Activated CD4-positive, CD25-positive, alpha-beta regulatory T cell treated with anti-CD3 and anti-CD28 coated beads, Interleukin-2, amount 50 U/mL, for 24 hours (primary cell): ENCODE data around the gene LRRC75B.
"Not testable (repeated sequence)": the region's sequence is repeated elsewhere in the genome, so short reads cannot be mapped to it uniquely, and the experiment has no call there.

Experiments used
- ATAC-seq, 2 donors: fragments of 150-1000 bp; cut with Tn5 transposase; one replicate each; pipeline ENCODE4 v1.10.0; 2021; ENCODE audit warnings: mild to moderate bottlenecking in 1 of 2, moderate library complexity in 1 of 2

The LRRC75B gene, protein sequence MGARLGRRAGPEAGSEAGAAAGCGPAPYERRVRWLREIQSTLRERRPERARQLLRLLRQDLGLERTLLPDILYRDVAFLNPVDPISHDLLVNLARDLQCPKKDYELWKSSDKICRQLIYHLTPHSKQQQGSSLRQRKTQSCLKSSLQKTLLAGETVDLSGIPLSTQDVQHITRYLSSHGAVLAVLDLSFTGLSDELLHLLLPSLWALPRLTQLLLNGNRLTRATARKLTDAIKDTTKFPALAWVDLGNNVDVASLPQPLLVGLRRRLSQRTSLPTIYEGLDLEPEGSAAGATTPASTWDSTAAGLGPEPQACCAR

DNA sequence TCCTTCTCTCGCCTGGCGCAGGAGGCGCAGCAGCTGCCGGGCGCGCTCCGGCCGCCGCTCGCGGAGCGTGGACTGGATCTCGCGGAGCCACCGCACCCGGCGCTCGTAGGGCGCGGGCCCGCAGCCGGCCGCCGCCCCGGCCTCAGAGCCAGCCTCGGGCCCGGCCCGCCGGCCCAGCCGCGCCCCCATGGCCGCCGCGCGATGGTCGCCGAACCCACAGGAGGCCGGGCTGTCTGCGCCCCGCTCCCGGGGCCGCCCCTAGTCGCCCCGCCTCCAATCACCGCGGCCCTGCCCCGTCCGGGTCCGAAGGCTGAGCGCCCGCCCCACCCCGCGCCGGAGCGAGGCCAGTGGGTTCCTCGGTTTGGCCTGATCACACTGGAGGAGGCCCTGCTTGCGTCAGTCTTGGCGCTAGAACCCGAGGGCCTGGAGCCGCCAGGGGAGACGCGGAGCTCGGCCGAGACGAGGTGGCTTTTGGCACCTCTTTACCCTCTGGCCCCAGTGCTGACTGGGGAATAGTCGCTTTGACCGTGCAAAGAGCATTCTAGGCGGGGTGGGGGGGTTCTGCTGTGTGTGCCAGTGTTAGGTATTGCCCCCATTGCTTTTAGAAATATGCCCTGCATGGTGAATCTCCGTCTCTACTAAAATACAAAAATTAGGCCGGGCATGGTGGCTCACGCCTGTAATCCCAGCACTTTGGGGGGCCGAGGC lies at the start of gene LRRC75B:
Gene LRRC75B (minus strand): TSS at position 223 of the 708 bp plus-strand sequence. CDS start 34 bp downstream, at position 189.
- ATAC-seq = peak; percentile 51 to 53

DNA sequence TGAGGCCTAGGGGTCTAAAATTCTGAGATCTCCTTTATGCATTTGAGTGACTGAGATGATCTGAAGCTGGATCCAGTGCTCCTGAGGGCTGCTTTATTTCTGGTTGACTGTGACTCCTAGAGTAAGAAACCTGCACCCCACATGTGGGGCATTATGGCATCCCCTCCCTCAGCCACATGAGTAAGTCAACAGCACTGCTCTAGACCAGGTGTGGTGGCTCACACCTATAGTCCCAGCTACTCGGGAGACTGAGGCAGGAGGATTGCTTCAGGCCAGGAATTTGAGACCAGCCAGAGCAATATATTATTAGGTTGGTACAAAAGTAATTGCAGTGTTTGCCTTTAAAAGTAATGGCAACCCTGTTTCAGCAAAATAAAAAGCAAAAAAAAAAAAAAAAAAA lies 49.4 kb upstream of the LRRC75B start:
- not testable (repeated sequence) for ATAC-seq

DNA sequence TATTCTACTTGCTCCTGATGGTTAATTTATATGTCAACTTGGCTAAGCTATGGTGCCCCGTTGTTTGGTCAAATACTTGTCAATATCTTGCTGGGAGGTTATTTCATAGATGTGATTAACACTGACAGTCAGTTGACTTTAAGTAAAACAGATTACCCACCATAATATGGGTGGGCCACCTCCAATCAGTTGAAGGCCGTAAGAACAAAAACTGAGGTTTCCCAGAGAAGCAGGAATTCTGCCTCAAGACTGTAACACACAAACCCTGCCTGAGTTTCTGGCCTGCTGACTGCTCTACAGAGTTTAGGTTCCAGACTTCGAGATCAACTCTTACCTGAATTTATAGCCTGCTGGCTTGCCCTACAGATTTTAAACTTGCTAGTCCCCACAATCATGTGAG lies 43.6 kb upstream of the LRRC75B start:
- ATAC-seq = not testable (repeated sequence)

DNA sequence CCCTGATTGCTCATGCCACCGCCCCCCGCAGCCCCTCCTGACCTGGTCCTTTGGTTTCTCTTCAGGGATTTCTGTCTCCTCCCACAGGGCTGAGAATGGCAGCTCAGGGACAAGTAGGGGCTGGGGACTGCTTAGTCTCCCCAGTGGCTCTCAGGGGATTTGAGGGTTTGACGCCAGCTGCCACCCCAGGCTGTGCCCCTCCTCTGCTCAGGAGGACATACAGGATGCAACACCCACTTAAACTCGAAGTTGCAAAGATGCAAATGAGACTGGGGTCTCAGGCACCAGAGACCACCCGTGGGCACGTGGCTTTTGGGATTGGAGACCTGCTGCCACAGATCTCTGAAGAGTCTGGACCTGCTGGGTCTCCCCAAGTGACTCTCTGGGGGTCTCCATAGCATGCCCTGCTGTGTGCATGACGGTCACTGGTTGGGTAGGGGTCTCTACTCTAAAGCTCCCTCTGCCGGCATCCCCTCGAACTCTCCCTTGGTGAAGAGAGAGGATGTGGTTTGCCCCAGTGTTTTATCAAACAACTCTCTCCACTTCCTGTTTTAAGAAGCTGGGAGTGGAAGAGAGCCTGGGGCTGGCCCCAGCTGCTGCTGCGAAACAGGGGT lies 42.0 kb upstream of the LRRC75B start:
- ATAC-seq = not testable (repeated sequence)

DNA sequence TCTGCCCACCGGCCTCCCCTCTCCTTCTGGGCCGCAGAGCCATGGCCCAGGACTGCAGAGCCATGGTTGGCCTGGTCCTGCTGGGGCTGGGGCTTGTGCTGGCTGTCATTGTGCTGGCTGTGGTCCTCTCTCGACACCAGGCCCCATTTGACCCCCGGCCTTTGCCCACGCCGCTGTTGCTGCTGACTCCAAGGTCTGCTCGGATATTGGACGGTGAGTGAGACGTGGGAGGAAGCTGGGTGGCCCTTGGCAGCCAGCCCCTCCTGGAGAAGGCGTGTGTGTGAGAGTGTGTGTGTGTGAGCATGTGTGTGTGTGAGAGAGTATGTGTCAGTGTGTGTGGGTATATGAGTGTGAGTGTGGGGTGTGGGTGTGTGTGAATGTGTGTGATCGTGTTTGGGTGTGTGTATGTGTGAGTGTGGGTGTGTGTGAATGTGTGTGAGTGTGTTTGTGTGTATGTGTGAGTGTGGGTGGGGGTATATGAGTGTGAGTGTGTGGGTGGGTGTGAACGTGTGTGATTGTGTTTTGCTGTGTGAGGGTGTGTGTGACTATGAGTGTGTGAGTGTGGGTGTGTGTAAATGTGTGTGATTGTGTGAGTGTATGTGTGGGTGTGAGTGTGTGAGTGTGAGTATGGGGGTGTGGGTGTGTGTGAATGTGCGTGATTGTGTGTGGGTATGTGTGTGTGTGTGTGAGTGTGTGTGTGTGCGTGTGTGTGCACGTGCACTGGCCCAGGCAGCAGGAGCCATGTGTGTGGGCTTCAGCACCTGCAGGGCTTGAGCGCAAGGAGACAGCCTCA lies 40.6 kb upstream of the LRRC75B start:
- not testable (repeated sequence) for ATAC-seq

DNA sequence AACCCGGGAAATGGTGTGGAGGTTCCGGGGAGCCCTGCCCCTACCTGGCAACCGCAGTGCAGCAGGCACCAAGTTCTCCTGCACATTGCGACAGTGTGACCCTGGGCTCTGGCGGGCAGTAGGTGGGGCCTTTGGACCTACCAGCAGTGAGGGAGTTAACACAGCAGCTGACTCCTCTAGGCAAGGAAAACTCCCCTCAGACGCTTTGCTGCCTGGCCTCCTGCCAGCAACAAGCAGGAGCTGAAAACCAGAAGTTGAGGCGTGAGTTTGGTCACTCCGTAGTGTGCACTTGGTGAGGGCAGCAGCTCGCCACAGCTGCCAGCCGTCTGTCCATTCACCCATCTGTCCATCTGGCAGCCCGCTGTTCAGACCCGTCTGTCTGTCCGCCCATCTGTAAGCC lies 39.8 kb upstream of the LRRC75B start:
- ATAC-seq = not testable (repeated sequence)

DNA sequence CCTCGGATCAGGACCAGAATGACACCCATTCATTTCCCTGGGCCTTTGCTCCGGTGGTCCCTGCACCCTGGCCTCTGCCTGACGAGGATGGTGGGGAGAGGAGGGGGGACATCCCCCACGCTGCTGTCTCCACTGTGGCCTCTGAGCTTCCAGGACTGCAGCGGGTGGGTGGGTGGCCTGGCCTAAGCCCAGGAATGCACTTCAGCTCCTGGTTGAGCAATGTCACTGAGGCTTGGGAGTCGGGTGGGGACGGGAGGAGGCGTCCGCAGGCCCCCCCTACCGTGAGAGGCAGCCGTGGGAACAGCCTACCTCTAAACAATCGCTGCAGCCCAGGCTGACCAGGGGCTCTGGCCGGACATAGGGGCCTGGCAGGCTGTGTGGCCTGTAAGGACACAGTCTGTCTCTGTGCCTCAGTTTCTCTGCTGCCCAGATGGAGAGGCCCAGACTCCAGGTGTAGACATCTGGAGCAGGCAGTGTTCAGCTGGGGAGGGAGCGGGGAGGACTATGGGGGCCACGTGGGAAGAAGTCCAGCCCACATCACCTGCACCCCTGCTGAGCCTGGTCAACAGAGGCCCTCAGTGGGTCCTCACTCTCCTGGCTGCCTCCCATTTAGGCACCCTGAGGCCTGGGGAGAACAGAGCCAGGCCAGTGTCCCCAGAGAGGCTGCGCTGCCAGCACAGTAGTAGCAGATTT lies 38.7 kb upstream of the LRRC75B start:
- not testable (repeated sequence) for ATAC-seq

DNA sequence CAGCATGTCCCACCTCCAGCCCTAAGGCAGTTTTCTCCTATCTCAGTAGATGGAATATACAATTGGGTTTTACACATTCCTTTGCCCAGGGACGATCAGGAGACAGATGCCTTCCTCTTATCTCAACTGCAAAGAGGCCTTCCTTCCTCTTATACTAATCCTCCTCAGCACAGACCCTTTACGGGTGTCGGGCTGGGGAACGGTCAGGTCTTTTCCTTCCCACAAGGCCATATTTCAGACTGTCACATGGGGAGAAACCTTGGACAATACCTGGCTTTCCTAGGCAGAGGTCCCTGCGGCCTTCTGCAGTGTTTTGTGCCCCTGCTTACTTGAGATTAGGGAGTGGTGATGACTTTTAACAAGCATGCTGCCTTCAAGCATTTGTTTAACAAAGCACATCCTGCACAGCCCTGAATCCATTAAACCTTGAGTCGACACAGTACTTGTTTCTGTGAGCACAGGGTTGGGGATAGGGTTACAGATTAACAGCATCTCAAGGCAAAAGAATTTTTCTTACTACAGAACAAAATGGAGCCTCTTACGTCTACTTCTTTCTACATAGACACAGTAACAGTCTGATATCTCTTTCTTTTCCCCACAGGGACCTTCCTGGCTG lies 38.0 kb upstream of the LRRC75B start:
- not testable (repeated sequence) for ATAC-seq

DNA sequence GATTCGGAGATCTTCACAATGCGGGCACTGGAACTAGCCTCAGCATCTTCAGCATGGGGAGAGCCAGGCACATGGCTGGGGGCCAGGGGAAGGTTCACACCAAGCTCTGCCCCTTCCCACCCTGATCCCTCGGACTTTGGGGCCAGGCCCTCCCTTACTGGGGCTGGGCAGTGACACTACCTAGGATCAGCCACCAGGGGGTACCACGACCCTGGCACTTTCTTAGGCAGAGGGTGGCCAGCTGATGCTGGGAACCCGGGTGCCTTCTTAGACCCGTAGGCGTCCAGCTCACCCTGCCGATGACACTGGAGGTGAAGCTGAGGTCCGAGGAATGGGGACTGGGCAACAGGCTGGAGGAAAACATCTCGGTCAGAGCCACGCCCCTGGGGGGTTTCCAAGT lies 36.2 kb upstream of the LRRC75B start:
- not testable (repeated sequence) for ATAC-seq

DNA sequence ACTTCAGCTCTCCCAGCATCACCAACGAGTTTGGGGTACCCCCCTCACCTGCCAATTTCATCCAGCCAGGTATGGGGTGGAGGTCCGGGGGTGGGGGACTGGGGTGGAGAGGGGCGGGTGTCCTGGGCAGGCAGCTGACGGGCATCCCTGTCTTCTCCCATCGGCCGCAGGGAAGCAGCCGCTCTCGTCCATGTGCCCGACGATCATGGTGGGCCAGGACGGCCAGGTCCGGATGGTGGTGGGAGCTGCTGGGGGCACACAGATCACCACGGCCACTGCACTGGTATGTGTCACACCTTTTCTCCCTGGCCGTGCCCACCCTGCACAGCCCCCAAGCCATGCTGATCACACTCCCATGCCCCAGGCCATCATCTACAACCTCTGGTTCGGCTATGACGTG lies 35.0 kb upstream of the LRRC75B start:
- not testable (repeated sequence) for ATAC-seq

DNA sequence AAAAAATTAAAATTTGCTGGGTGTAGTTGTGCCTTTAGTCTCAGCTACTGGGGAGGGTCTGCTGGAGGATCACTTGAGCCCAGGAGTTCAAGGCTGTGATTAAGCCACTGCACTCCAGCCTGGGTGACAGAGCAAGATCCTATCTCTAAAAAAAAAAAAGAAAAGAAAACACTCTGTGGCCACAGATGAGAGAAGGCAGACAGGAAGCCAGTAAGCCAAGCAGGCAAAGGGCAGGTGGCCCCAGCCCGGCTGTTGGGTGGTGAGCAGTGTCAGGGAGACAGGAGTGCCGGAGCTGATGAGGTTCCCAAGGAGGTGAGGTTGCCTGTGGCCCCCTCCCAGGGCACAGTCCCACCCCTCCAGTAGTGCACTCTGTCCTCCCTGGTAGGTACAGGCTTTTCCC lies 29.7 kb upstream of the LRRC75B start:
- not testable (repeated sequence) for ATAC-seq

DNA sequence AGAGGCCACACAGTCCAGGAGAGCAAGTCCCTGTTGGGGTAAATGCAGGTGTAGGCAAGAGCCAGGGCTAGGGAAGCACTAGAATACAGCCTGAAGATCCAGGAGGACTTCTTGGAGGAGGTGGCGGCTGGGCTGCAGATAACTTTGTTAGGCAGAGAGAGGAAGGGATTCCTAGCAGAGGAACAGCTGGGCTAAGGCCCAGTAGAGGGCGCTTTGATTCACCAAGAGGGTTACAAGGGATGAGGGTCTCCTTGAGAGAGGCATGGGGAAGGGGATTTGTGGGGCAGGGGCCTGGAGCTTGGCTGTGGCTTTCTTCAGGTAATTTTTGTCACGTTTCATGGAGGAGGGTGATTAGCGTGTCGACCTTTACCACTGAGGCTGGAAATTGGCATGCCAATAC lies 28.4 kb upstream of the LRRC75B start:
- not testable (repeated sequence) for ATAC-seq

DNA sequence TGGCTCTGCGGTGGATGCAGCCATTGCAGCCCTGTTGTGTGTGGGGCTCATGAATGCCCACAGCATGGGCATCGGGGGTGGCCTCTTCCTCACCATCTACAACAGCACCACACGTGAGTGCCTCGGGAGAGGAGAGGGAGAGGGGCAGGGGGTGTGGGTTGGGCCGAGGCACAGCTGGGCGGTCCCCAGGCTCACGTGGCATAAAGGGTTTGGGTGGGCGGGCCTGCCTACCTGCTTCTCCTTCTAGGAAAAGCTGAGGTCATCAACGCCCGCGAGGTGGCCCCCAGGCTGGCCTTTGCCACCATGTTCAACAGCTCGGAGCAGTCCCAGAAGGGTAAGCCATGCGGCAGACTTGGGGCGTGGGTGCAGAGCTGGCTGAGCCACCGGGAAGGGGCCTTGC lies 21.9 kb upstream of the LRRC75B start:
- not testable (repeated sequence) for ATAC-seq

DNA sequence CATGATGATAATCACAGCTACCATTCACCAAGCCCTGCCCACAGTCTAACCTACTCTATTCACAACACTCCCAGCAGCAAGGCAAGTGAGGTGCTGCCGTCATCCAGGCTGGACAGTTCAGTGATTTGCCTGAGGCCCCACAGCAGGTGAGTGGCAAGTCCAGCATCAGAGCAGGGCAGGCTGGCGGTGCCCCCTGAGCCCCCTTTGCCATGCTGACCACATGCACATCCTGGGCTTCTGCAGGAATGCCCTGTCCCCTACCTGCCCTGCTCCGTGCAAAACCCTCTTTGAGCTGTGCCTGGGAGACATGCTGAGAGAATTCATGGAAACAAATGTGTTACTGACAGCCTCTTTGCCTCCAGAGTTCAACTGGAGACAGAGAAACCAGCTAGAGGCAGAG lies 17.0 kb upstream of the LRRC75B start:
- not testable (repeated sequence) for ATAC-seq

DNA sequence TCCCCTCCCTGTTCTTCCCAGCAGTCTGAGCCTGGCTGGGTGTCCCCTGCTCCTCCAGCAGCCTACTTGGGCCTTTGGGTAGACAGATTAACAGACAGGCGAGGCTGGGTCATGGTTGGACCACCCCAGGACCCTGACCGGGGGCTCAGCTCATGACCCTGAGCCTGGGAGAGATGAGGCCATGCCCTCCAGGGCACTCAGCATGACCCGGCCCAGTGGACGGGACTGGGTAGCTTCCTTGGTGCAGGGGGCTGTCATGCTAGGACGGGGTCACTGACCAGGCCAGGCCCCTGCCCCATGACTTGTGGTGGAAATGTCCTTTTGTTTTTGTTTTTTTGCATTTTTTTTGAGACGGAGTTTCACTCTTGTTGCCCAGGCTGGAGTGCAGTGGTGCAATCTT lies 15.5 kb upstream of the LRRC75B start:
- not testable (repeated sequence) for ATAC-seq

DNA sequence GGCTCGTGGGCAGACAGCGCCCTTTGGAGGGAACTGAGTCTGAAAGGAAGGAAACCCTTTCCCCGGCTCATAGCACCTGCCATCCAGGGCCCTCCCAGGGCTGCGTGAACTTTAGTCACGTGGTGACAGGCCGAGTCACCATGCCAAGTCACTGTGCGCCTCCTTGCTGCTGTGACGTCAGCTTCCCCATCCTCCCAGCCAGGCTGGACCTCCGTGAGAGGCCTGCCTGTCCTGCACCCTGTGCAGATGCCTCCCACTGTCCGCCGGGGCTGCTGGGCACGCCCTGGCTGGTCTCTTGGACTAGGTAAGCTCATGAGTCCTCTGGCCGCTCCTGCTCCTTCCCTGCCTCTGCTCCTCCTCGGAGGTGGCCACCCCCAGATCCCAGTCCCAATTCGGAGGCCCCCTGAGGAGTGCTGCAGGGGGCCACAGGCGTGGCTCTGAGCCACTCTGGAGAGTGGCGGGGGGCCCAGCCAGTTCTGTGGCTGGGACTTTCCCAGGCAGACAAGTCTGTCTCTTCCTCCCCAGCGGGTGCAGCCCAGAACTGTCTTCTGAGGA lies 14.6 kb upstream of the LRRC75B start:
- peak; percentile 93 to 94 for ATAC-seq

DNA sequence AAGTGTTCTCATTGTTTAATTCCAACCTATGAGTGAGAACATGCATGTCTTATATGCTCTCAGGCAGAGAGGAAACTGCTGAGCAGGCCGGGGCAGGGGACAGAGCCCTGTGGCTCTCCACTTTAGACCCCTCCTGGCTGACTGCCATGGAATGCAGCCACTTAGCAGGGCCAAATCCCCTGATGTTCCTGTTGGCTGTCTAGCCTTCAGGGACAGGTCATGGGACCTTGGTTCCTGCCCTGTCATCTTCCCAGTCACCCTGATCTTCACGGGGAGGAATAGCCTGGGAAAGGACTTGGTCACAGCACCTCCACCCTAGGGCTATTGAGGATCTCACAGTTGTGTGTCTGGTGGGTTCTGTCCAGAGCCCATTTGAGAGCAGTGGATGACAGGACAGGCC lies 13.5 kb upstream of the LRRC75B start:
- not testable (repeated sequence) for ATAC-seq

DNA sequence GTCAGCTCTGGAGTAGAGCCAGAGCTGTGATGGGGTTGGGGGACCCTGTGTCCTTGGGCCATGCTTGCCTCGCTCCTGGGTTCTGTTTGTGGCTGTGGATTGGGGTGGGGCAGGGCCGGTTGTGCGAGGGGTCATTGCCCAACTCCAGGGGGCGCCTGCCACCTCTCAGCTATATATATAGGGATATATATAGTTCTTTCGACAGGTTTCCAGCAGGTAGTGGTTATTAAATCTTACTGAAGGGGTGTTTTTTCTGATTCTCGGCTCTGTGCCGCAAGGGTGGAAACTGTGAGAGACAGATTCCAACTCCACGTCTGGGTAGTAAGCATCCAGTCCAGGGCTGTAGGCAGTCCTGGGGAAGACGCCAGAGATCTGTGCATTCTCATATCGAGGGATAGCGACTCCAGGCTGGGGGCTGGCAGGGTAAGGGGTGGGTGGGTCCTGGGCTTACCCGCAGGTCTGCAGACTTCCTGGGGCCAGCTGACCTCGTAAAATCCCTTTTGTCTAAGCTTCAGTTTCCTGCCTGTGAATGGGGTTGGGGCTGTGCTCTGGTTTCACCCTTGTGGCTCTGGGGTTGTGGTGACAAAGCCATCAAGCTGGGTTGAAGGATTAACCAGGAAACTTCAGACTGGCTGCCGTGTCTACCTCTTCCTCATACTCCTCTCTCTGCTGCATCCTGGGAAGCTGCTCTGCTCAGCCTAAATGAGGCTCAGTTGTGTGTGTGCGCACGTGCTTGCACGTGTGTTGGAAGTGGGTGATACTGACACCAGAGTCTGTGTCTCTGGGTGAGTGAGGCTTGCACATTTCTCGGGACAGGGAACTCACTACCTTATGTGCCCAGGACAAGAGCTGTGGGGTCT lies 11.1 kb upstream of the LRRC75B start:
- ATAC-seq = not testable (repeated sequence)

DNA sequence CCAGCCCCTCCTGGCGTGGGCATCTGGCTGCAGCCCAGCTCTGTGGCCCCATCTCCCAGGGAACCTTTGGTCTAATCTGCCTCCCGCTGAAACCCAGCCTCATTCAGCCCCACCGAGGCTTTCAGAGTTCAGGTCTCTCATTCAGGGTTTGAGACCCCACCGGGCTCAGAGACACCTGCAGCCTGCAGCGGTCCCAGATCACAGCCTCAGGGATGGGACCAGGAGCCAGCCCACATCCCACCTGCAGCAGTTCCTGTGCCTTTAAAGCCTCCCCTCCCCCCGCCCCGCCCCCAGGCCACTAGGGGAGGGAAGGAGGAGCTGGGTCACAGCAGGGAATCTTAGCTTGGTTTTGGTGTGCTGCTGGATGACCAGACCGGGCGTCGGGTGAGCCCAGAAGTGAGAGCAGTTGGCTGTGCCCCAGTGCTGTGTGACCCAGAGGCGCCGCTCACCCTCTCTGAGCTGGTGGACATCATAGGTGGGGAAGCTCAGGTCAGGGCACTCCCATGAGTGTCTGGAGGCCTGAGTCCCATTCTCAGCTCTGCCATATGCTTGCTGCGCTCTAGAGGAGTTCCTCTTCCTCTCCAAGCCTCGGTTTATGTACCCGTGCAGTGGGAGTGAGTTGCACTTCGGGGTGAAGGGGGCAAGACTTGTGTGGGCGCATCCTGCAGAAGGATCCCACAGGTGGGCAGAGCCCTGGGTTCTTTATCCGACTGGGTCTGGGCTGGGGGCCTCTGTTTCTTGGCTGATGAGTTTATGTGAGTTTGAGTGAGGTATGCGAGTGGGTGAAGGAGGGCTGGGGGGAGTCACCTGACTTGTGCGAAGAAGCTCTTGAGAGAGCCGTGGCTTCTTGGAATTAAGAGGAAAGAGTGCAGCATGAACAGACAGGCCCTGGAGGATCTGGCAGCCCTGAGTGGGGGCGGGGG lies 10.2 kb upstream of the LRRC75B start, which contains the start of gene GGT1:
Gene GGT1 (plus strand): TSS at position 347 of the 923 bp plus-strand sequence. CDS start 7,889 bp downstream, outside the sequence.
- not testable (repeated sequence) for ATAC-seq
